ENCODE data around the gene MDK.

MDK gene

DNA sequence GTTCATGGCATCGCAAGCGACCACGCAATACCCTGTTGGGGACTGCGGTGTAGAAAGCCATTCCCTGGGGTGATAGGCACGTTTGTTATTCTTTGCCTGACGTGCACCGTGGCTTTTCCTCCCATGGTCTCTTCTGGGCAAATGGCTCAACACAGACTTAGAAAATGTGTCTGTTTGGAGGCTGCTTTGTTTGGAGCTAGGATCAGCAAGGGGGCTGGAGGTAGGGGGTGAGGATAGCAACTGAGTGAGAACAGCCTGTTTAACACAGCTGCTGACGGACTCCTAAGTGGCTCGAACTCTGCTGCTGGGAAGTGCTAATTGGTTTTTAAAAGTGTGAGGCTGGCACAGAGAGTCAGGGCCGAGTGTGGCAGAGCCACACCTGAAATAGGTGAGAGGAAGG lies 26.2 kb downstream of the MDK start:
- no peak for DNase-seq

DNA sequence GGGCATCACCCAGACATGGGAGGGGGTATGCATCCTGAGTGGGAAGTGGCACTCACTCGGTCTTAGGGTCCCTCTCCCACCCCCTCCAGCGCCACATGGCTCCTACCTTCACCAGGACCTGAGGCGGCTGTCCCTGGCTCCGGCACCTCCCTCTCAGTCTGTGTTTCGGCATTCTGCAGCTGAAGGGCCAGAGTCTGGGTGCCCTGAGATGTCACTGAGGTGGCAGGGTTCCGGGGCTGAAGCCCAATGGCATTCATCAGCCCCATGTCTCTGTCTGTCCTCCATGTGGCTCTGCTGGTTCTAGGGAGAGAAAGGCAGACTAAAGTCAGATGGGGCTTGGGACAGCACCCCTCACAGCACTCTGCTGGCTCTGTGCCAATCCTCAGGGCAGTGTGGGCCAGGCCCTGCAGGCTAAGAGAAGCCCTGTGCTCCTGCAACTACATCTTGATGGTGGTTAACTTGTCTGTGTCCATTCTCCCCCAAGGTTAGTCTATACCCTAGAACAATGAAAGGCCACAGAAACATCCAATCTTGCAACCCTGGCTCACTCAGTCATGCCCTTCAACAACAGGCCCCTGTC lies 27.0 kb downstream of the MDK start:
- DNase-seq = no peak

DNA sequence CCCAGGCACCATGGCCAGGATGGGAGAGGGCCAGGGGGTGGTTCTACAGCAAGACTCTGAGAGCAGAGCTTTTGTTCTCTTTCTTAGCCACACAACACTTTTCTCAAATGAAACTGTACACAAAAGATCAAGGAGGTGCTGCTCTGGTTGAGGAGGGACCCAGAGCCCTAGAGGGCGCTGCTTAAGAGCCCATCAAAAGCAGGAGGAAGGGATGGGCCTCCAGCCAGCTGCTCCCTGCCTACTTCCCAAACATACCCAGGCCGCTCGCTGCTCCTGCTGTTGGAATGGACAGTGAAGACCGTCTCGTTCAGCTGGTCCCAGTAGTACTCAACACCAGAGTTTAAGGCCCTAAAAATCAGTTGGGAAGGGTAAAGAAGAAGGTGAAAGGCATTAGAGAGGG lies 28.6 kb downstream of the MDK start:
- no peak for DNase-seq

DNA sequence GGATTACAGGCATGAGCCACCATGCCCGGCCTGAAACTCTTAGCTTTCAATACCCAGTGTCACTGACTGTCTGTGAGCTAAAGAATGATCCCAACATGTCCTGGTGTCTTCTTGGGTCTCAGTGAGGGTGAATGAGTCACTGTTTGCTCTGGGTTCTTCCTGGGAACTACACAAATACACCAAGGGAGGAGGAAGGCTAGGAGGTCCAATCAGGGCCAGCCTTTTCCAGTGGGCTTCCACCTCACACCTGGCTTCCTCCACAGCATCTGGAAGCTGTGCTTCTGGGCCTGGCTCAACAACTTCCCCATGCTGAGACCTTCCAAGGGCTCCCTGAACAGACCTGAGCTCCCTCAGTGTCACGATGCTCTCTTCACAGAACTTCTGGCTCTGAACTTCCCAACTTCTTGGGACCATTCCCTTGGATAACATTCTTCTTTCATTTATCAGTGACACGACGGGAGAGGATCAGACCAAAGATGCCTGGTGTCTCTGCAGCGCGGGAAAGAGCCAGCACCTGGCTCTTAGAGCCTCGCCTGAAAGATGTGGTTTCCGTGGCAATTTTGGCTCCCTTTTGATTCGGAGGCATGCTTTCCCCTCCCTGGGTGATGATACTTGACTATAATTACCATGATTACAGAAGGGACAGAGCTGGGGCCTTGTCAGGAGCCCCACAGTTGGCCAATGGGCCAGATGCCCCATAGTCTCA lies 32.4 kb downstream of the MDK start:
- DNase-seq = no peak

DNA sequence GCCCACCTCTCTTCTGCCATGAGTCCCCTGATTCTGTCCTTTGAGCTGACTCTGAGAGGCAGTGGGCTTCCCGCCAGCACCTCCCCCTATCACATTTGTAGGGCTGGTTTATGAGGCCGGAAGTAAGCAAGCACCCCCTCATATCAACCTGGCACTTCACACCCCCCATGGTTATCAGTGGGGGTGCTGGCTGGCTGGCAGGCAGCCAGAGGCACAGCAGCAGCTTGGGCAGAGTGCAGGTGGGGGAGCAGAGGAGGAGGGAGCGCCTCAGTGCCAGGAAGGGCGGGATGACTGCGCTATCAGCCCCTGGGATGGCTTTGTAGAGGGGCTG lies 33.0 kb downstream of the MDK start:
- no peak for DNase-seq

DNA sequence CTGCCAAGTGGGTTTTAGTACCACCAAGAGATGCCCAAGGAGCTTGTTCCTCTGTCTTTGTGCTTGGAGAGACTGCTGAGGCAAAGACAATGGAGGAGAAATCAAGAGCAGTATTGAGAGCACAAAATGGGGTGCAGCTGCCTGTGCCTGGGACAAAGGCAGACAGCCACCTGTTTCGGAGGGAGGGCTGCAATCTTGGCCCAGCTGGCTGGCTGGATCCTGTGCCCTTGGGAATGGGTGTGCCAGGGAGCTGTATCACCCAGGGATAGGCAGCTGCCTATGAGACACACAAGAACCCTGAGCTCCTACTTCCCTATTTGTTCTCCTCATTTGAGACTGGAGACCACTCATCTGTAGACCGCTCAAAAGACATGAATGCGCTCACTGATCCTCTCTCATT lies 33.4 kb downstream of the MDK start:
- no peak for DNase-seq

DNA sequence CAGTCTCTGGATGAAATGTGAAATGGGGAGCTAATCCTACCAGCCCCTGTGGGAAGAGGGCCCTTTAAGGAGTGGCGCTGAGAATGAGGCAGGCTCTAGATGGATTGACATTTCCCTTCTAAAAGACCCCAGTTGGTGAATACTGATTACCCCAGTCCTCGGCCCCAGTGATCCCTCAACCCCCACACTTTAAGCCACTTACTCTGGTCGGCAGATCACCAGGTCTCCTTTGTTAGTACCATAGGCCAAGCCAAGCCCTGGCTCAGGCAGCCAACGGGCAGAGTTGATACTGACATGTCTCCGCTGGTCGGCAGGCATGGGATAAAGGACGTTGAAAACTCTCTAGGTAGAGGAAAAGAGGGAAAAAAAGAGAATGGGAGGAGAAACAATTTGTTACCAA lies 36.2 kb downstream of the MDK start:
- DNase-seq = no peak

DNA sequence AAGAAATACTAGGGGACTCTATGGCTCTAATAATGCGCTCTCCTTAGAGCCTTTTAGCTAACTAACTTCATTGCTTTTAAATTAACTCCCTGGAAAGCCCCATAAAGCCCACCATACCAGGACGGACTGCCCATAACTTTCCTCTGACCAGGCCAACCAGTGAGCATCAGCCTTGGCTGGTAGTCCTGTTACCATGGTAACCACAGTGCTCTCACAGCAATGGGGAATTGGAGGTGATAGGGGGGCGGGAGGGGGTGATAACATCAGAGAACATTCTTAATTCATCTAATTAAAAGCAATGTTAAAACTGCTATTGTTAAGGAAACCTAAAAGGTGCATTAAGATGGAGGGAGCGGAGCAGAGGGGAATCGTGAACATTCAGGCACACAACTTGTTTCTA lies 37.3 kb downstream of the MDK start:
- no peak for DNase-seq

DNA sequence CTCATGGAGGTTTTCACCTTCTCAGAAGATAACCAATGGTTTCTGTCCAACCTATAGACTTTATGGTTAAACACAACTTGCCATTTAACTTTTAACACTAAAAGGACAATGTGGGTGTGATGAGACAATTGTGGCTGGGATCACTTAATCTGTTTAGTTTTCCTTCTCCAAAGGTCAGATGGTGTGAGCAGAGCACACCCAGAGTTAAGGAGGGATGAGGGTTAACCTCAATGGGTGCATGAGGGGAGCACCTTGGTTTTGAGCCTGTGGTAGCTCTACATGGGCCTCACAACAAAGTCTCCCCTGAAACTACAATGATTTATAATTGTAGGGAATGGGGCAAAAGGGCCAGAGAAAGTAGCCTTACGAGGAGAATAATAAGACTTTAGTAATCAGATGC lies 39.0 kb downstream of the MDK start:
- no peak for DNase-seq

DNA sequence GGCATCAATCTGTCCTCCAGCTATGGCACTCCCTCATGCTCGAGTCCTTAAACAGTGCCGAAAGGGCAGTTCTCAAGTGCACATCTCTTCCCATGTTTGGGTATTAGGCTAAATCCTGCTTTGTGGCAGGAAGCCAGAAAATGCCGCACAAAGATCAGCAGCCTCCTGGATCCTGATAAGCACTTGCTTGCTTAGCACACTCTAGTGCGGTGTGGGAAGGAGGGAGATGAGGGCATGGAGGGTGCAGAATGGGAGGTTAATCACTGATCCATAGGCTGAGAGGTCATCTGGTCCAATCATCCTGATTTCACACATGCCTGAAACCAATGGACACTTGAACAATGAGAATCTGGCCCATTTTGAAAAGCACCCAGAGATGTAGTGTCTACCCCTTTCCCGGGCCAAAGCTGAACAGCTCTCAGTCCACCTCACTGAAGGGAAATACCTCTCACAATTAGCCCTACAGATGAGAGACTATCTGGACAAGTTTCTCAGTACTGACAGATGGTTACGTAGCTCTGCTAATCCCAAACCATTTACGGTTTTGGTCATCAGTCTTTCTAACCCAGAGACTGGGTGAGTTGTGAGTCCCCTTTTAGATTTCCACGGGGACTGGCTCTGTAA lies 39.9 kb downstream of the MDK start:
- DNase-seq = no peak

DNA sequence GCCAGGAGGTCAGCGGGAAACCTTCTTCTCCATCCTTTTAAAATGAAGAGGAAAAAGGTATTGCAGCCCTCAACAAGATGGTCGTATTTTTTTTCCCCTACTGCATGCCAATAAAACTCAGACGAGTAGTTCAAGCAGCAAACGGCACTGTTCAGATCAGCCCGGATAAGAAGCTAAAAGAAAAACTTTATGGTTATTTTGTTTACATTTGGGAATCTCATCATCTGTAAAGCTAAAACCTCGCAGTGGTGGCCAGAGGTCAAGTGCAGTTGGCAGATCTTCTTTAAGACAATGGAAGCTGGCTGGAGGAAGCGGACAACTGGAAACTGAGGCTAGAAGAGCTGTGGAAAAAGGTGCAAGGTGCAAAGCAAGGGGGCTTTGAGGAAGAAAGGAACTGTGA lies 41.1 kb downstream of the MDK start:
- no peak for DNase-seq

DNA sequence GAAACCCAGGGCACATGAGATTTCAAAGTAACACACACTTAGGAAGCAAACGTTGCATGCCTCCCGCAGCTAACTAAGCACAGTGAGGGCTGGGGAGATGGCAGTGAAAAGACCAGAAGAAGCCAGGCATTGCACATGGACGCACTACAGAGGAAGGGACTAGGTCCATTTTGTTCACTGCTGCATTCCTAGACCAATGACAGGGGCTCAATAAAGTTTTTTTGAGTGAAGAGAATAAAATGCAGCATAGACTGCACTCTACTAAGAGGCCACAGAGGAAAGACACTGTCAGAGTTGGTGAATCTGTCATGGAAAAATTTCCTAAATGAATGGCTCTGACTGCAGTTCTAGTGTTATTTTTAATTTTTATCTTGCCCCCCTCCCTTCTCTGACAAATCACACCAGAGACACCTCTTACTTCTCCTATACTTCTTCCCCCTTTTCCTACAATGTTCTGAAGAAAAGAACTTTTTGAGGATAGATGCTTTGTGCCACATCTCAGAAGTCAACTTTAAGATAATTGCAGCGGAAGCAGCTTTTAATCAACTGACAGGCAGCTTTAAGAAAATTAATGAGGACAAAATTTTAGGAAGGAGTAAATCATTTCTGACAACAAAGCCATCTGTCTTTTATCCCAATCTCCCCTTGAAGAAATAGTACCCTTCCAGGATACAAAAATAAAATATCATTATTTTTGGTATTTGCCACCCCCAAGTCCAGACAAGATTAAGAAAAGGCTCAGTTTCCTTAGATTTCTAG lies 44.9 kb downstream of the MDK start:
- no peak for DNase-seq

DNA sequence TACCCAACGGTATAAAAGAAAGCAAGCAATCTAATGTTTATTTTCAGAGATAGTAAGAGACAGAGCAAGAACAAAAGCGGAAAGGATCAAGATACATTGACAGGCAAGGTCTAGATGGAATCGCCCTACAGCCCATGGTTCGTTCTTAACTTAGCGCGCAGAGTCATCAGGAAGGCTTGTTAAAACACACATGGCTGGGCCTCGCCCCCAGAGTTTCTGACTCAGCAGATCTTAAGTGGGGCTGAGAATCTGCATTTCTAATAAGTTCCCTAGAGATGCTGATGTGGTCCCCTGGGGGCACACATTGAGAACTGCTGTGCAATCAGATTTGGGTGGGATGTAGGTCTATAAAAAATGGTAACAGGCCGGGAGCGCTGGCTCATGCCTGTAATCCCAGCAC lies 45.9 kb downstream of the MDK start:
- DNase-seq = no peak

DNA sequence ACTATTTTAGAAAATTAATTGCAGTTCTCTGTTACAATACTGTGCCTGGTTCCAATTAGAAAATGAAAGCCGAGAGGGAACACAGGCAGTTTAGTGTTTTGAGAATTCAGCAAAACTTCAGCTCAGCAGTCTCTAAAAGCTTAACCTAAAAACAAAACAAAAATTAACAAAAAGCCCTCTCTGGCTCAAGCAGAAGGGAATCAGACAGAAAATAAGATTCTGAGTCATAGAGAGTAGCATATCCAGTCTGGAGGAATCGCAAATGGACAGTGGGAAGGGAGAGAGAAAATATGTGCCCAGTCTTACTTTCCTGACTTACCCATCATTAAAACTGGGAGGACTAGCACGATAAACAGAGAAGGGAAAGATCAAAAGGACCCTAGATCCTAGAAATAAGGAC lies 48.2 kb downstream of the MDK start:
- DNase-seq = no peak

DNA sequence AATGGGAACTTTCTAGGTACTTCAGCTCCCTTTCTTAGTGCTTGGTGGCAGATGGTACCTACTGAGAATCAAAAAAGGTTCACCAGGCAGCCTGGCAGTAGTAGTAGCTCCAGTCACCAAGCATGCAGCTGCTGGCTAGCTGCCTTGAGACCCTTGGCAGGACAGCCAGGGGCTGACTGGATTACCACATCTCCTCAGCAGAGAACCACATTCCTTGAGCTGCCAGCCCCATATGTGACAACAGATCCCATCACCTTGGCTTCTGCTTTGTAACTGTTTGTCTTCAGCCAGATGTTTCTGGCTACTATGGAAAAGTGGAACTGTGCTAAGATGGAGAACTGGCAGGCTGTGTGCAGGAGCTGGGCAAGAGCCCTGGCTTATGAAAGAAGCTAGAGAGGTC lies 49.7 kb downstream of the MDK start:
- no peak for DNase-seq

Data from suppressor macrophage treated with lipopolysaccharide for 4 hours (primary cell).